Suprapubic skin (tissue), 3 donors: ENCODE measurements around the gene SLC24A1.

Experiments used
- CTCF ChIP-seq, 2 donors: fragments of 200-600 bp in 1 of 2; fragments of 450-650 bp in 1 of 2; sonication (generic) in 1 of 2; IDR thresholded peaks; one replicate each; pipeline ENCODE4 v1.5.1; 2016 to 2019; ENCODE audit warnings: antibody characterized with exemption in 2 of 2, mild to moderate bottlenecking in 1 of 2, moderate library complexity in 1 of 2
- POLR2A ChIP-seq, 2 donors: fragments of 450-650 bp; IDR thresholded peaks; one replicate each; pipeline ENCODE4 v1.6.1; 2017; ENCODE audit warnings: antibody characterized with exemption in 2 of 2, mild to moderate bottlenecking in 2 of 2, moderate library complexity in 2 of 2

- TF ChIP-seq CTCF (IDR thresholded peaks at IDR 0.05) (no peak), POLR2A (IDR thresholded peaks at IDR 0.05) (no peak)
Observed at GRCh38 chr15:65660927-65661326, 39.2 kb downstream of the SLC24A1 start.
